NCI-H146 treated with DMSO at 0.1 percent for 48 hours (cell line): ENCODE results near the gene KLK5.
"Not testable (repeated sequence)": the region's sequence is repeated elsewhere in the genome, so short reads cannot be mapped to it uniquely, and the experiment has no call there.

Source experiments
- DNase-seq: peaks from one replicate; lab custom pipeline; 2025; ENCODE audit not compliant: unreplicated experiment; lab: John Stamatoyannopoulos, UW

The KLK5 gene

DNA sequence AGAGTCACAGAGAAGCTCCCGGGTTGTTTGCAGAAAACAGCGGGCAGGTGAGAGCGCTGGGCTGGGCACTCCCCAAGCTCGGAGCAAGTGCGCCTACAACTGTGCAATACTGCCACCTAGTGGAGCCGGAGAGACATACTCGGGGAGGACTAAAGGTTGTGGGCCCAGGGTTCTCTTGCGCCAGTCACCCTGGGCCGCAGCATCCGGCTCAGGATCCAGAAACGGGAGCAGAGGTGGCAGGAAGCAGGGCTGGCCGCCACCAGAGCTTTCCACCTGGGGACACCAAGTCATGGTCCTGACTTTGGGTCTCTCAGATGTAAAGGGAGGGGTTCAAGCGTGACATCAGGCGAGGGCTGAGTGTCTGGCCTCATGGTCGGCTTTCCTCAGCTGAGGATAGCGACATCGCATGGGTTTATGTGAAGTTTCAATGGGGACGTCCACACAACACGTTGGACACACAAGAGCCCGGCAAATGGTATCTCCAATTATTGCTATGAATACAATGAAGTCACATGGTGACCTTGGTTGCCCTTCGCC, 30.5 kb downstream of the KLK5 start:
- DNase-seq, result peak; percentile 92

DNA sequence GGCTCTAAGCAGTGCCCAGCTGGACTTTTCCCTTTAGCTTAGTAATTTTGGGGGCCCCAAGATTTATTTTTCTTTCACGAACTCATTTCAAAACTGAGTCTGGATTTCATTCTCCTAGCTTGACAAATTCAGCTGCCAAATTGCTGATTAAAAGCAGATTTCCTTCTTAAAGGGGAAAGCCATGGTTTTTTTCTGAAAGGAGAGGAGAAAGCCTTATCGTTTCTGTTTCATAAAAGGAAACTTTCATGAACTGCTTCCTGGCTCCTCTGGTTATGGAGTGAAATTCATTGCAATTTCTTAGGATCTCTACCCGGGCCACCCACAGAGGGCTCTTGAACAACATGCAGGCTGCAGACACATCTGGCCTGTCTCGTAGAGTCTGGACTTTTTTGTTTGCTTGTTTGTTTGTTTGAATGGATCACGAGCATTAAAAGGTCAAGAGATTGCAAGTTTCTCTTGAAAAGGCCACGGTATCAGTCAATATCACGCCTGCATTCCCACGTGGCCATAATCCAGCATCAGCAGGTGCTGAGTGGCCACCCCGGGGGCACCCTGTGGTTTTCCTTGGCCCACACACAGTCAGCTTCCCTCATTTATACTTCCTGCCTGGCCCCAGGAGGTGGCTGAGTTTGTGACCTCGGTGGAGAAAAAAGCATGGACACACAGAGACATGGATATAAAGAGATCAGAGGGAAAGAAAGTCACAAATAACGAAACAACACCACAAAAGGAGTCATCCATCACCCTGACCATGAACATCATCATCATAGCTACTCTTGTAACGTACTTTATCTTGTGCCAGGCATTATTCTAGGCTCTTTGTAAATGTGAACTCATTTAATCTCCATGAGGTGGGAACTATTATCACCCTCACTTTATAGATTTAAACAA, 31.2 kb downstream of the KLK5 start:
- DNase-seq, result peak; percentile 79

DNA sequence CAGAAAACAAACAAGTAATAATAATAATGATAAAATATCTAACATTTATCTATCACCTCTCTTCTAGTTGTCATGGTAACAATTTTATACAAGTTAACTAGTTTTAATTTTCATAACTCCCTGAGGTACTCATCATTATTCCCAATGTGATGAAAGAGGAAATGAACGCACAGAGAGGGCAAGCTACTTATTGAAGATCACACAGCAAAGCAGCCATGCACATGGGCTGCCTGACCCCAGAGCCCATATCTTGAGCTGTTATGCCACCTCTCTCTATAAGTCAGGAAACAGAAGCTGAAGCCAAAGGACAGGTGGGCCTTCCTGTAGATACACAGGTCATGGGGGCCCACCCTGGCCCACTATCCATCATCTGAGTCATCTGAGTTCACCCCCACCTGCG, 36.8 kb downstream of the KLK5 start:
- no peak for DNase-seq

DNA sequence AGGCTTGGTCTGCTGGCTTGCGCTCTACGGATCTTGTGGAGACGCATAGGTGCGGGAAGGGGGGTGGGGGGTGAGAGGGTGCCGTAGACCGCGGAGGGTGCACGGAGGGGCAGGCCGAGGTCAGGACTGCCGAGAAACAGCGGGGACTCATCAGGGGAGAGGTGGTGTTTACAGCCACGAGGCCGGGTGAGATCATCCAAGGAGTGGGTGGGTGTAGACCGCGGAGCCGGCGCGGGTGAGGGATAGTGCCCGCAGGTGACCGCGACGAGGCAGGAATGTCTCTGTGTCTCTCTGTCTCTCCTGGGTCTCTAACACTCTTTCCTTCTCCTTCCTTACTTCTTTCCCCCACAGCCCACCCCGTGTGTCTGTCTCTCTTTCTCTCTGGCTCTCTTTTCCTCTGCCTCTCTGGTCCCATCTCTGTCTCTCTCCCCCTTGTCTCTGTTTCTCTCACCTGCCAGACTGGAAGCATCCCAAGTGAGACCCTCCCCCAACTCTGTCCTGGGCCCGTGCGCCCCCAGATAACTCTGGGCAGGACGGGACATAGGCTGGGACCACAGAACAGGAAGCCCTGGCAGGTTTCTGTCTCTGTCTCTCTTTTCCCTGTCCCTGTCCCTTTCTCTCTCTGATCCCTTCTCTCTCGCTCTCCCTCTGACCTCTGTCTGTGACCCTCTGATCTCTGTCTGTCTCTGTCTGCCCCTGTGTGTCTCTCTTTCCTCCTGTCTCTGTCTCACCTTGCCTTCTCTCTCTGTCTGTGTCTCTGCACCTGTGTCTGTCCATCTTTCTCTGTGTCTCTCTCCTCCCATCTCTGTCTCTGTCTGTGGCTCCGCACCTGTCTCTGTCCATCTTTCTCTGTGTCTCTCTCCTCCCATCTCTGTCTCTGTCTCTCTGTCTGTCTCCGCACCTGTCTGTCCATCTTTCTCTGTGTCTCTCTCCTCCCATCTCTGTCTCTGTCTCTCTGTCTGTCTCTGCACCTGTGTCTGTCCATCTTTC, 39.8 kb downstream of the KLK5 start:
- DNase-seq, result no peak

DNA sequence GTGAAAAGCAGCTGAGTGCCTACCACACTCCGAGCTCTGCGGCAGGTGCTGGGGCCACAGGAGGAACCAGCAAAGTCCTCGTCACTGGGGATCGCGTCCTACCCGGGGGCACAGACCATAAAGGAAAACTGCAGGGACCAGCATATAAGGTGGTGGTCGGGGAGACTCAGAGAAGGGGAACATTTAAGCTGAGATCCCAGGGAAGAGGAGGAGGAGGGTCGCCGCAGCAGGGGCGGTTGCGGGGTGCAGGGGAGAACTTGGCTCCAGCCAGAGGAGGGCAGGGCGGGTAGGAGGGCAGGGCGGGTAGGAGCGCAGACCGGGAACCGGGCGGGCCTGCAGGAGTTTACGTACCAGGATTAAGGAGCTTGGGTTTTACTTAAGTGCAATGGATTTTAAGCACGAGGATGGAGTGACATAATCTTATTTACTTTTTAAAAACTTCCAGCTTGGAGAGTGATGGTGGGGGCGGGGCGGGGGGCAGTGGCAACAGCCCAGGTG, 40.7 kb downstream of the KLK5 start:
- no peak for DNase-seq

DNA sequence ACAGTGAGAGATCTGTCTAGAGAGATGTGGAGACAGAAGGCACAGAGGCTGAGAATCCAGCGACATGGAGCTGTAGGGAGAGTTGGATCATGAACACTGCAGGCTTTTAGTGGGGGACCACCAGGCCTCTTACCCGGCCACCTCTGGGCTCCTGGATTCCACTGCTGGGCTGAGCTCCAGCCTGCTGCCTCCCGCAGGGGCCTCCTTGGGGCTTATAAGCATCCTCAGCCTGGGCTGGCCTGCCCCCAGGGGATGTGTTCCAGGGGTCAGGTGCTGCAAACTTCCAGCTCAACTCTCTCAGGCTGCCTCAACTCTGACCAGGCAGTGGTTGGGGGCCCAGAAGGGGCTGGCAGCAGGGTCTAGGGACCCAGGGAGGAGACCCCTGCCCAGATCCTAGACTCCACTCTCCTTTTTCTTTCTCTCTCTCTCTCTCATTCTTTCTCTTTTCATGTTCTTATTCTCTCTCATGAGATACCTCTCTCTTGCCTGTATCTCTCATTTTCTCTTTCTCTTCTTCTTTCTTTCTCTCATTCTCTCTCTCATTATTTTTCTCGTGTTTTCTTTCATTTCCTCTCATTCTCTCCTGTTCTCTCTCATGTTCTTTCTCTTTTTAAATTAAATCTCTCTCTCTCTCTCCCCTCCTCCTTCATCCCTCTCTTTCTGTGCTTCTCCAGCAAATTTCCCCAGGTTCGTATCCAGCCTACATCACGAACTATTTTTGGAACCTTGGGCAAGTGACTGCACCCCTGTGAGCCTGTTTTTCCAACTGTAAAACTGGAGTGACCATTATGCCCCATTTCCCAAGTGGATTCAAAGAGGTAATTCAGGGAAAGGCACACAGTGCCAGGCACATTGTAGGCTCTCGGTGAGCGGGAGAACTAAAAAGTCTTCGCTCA, 41.4 kb downstream of the KLK5 start, which contains the start of gene KLK4:
TSS of gene KLK4 (minus strand) at position 190 of the 896 bp plus-strand sequence. CDS start 657 bp downstream, outside the sequence.
- DNase-seq, result no peak

DNA sequence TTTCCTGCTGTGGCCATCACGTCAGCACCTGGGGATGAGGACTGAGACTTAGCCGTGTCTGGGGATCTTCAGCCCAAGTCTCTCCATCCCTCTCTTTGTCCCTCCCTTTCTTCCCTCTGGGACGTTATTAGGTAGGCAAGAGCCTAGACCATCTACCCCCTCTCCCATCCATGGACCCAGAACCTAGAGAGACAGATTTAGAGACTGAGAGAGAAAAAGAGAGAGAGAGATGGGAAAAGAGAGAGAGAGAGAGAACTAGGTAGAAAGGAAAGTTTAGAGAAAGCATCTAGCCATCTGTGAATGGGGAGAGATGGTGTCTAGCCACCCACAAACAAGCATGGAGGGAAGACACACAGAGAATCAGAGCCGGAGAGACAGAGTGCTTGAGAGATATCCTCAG, 42.1 kb downstream of the KLK5 start:
- DNase-seq, result no peak

DNA sequence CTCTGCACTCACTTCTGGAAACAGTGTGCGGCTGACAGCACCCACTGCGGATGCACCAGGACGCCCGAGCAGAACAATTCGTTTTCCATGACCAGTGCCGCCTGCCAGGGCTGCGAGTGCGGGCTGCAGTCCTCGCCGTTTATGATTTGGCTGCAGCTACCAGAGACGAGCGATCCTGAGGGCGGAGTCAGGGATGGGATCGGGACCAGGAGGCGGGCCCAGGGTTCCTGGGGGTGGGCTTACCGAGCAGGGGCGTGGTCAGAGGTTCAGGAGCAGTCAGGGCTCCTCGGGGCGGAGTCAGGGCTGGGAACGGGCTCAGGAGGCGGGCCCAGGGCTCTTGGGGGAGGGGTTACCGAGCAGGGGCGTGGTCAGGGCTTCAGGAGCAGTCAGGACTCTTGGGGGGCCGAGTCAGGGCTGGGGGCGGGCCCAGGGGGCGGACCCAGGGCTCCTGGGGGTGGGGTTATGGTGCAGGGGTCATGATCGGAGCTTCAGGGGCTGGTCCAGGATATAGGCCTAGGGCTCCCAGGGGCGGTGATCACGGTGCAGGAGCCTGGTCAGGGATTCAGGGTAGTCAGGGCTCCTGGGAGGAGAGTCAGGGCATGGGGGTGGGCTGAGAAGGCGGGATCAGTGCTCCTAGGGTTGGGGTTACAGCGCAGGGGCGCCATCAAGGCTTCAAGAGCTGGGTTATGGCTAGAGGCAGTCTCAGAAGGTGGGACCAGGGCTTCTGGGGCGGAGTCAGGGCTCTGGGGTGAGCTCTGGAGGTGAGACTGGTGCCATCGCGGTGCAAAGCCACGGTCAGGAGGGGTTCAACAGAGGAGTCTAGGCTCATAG, 43.4 kb downstream of the KLK5 start:
- peak; percentile 66 for DNase-seq

DNA sequence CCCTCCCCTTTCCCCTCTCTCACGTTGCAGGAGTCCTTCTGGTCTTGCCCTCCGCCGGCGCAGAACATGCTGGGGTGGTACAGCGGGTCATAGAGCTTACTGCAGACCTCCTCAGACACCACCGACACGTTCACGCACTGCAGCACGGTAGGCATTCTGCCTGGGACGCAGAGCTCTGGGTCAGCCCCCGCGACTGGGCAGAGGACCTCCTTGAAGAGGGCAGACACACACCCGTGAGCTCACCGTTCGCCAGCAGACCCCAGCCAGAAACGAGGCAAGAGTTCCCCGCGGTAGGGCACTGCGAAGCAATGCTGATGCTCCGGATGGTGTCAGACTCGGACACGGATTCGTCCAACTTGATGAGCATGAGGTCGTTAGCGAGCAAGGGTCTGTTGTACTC, 44.5 kb downstream of the KLK5 start:
- DNase-seq, result no peak

DNA sequence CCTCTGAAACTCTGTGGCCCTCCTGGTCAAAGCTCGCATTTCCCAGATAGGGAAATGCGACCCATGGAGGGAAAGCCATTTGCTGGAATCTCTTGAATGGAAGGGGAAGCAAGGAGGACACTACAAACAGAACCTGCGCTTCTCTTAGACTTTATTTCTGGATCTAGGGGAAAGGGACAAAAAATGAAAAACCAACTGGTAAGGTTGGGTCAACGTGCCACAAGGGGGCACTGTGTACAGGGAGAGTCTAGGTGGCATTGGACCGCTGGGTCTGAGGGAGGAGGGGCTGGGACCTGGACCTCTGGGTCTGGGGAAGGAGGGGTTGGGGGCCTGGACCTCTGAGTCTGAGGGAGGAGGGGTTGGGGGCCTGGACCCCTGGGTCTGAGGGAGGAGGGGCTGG, 46.6 kb downstream of the KLK5 start:
- no peak for DNase-seq

DNA sequence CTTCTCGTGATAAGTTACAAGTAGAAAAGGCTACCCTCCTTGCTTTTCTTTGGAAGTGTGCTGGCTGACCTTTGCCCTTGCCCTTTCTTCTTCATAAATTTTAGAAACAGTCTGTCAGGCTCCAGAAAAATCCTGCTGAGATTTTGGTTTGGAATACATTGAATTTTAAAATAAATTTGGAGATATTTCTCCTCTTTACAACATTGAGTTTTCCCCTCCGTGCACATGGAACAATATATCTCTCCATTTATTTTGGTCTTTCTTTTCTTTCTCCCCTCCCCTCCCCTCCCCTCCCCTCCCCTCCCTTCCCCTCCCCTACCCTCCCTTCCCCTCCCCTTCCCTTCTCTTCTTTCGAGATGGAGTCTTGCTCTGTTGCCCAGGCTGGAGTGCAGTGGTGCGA, 50.2 kb downstream of the KLK5 start:
- DNase-seq, result no peak

DNA sequence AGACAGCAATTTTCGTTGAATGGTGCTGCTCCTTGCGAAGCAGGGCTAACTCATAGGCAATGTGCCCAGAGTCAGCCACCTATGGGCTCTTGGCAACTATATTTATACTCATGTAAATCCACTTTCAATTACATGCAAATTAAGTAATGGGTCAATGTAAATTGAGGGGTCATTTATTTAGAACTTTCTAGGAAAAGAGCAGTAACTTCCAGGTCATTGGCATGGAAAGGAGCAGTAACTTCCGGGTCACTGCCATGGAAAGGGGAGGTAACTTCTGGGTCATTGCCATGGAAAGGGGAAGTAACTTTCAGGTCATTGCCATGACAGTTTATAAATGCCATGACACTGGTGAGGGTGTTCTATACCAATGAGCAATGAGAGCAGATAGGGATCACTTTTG, 53.3 kb downstream of the KLK5 start:
- DNase-seq, result no peak

DNA sequence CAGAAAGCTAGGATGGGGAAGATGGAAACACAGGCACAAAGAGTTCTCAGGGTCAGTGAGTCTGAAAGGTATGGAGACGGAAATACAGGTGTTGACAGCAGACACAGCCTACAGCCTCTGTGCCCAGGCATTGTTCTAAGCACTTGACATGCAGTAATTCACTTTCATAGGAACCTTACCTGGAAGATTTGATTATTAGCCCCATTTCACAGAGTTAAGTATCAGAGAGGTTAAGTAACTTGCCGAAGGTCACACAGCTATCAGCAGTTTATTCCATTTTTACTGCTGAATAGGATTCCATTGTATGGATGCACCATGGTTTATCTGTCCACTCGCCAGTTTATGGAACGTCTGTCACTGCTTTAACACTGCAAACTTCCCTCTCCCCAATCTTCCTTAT, 54.8 kb downstream of the KLK5 start:
- DNase-seq, result no peak

DNA sequence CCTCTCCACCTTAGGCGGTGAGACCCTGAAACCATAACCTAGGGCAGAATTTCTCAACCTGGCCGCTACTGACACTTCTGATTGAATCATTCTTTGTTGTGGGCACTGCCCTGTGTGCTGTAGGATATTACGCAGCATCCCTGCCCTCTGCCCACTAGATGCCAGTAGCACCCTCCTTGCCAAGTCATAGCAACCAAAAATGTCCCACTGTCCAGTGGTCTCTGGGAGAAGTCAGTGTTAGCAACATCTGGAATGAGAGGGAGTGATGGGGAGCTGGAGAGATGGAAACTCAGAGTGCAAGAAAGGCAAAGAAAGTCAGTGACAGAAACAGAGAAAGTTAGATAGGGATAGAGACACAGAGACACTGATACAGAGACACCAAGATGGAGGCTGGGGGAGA, 55.2 kb downstream of the KLK5 start:
- no peak for DNase-seq

DNA sequence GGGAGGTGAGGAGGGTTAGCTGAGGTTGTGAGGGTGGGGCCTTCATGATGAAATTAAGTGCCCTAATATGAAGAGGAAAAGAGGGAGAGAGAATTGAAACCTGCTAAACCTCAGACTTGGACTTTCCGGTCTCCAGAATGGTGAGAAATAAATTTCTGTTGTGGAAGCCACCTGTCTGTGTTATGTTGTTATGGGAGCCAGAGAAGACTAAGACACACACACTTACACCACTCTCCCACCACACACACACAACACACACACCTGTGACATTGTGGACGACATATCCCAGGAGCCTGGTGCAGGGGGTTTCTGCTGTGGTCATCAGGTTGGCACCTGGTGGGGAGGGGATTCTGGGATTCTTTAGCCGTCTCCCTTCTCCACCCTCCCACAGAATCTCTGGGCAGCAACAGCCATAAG, 55.6 kb downstream of the KLK5 start:
- DNase-seq, result no peak

DNA sequence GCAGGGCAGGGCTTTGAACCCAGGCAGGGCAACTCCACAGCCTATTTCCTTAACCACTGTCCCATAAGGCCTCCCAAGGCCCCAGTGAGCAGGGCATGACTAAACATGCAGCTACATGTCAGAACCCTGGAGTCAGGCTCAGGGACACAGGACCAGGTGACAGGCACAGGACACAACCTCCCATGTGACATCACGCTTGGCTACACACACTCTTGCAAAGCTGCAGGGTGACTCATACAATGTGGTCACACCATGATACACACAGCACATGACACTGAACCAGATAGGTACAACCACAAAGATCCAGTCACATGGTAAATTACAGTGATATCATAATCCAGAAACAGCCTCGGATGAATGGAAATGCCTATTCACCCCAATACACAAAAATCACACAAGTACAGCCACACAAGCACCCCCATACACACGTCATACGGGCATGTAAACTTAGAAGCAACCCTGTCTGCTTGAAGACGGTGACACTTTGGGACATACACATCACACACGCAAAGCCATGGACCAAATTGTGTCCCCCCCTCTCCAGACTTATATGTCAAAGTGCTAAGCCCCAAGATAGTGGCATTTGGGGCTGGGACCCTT, 56.1 kb downstream of the KLK5 start:
- DNase-seq, result peak; percentile 46

DNA sequence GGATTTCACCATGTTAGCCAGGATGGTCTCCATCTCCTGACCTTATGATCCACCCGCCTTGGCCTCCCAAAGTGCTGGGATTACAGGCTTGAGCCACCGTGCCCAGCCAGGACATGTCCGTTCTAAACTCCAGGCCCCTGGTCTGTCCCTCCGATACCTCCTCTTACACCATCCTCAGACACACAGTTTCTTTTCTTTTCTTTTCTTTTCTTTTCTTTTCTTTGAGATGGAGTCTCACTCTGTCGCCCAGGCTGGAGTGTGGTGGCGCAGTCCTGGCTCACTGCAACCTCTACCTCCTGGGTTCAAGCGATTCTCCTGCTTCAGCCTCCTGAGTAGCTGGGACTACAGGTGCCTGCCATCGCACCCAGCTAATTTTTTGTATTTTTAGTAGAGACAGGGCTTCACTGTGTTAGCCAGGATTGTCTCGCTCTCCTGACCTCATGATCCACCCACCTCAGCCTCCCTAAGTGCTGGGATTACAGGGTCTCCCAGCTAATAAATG, 56.7 kb downstream of the KLK5 start:
- not testable (repeated sequence) for DNase-seq

DNA sequence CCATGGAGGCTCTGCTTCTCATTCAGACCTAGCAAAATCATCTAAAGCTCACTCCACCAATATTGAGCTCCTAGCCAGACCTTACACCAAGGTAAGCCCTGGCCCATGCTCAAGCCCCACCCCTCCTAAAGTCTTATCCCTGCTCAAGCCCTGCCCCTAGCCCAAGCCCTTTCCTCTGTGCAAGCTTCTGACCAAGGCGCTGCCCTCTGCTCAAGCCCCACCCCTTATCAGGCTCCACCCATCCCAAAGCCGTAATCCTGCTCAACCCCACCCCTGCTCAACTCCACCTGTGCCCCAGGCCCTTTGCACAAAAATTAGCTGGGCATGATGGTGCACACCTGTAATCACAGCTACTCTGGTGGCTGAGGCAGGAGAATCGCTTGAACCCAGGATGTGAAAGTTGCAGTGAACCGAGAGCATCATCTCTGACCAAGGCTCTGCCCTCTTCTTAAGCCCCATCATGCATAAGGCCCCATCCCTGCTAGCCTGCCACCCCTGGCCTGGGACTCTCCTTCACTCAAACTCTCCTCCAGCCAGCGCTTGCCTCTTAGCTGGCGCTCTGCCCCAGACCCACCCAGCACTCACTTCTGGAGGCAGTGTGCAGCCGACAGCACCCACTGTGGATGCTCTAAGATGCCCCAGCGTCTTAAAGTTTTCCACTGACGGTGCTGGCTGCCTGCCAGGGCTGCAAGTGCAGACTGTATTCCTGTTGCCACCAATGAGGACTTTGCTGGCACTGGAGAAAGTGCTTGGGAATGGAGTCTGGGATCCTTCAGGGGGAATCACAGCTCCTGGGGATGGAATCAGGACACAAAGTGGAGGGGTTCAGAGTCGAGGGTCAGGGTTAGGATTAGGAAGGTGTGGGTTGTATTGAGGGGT, 58.1 kb downstream of the KLK5 start:
- DNase-seq, result no peak
